NOMO-1 treated with DMSO at 0.1 percent for 48 hours (cell line): Measurements from ENCODE around the gene GABRB2.
"Not testable (repeated sequence)": the region's sequence is repeated elsewhere in the genome, so short reads cannot be mapped to it uniquely, and the experiment has no call there.

ENCODE experiments used
- DNase-seq: peaks from one replicate; lab custom pipeline; 2025; ENCODE audit not compliant: unreplicated experiment; lab: John Stamatoyannopoulos, UW

The GABRB2 gene

GRCh38 chr5:161546470-161547301 is at the start of gene GABRB2:
TSS of gene GABRB2 (minus strand) at chr5:161546725. CDS start at chr5:161546643, 82 bp downstream.
- peak; percentile 33 for DNase-seq

DNA sequence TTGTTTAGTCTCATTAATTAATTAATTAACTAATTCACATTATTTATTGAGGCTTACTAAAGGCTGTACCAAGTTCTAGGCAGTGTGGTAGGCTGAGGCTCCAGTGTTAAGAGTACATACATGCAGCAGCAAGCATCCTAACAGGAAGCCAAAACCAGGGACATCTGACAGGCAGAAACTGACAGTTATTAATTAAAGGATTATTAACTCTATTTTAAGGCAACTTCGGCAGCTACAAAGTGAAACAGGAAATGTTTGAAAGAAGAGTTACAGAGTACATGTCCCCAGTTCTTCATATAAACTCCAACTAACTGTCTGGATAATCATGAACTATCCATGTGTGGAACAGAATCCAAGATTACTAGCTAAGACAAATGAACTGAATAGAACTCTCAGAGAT is 39.3 kb upstream of the GABRB2 start:
- no peak for DNase-seq

DNA sequence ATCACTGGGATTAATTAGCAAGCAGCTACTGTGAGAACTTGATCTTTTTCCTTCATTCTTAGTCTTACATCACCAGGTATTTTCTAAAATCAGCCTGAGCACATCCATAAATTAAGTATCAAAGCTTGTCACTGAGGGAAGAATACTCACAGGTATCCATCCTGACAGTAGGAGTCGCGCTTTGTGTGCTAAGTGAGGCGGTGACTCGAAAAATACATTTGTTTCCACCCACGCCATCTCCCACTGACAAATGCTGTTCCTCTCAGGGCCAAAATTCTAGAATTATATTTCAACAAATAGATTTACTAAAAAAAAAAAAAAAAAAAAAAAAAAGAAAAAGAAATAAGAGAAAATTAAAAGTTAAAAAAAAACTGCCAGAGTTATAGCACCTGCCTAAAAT is 34.1 kb upstream of the GABRB2 start:
- no peak for DNase-seq

GRCh38 chr5:161572914-161573313 is 26.4 kb upstream of the GABRB2 start:
- no peak for DNase-seq

GRCh38 chr5:161566081-161566480 is 19.6 kb upstream of the GABRB2 start:
- no peak for DNase-seq

- no peak for DNase-seq
Measured at GRCh38 chr5:161562446-161562845, 15.9 kb upstream of the GABRB2 start.

DNA sequence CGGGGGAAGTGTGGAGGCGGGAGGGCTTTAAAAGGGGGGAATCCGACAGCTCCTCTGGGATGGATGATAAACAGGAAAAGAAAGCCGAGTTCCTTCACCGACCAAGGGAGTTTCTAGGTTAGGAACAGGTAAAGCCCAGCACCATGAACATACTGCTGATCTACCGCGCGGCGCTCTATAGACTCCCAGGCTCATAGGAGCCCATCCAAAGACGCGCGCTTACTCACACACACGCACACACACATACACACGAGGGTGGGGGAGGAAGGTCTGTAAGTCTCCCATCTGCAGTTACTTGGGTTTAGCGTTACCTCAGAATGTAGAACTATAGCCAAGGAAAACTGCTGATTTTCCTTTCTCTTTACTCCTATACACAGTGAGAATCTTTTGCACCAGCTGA is 2.6 kb upstream of the GABRB2 start:
- DNase-seq = no peak

GRCh38 chr5:161548487-161549094 is 2.1 kb upstream of the GABRB2 start:
- no peak for DNase-seq

- no peak for DNase-seq
Measured at GRCh38 chr5:161547738-161548486, 1.4 kb upstream of the GABRB2 start.

DNA sequence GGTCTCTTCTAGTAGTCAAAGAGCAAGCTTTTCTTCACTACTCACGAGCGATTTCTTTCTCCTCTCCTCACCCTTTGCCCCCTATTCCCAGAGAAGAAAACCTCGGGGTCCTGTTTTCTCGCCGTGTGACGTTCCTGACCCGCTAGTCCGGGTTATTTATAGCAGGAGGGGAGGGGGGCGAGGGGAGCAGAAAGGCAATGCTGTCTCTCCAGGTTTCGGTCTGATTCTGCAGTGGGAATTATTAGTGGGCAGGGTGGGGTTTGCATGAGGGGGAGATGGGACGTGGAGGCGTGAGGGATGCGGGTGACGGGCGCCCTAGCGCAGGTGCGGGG is 847 bp upstream of the GABRB2 start:
- DNase-seq = no peak

DNA sequence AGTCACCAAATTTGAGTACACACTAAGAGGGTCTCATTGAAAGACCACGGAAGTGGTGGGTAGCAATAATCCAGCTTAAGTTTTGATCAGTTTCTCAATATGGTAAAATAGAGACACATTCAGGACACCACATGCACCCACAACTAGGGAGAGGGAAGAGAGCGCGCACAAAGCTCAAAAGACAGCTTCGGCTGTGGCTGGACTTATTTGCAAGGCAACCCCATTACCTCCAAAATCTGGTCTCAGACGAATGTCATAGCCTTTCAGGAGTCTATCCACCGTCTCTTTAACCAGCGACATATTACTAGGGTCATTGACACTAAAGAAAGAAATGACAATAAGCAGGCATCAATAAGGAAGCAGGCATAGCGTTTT is 443 bp downstream of the GABRB2 start:
- no peak for DNase-seq

DNA sequence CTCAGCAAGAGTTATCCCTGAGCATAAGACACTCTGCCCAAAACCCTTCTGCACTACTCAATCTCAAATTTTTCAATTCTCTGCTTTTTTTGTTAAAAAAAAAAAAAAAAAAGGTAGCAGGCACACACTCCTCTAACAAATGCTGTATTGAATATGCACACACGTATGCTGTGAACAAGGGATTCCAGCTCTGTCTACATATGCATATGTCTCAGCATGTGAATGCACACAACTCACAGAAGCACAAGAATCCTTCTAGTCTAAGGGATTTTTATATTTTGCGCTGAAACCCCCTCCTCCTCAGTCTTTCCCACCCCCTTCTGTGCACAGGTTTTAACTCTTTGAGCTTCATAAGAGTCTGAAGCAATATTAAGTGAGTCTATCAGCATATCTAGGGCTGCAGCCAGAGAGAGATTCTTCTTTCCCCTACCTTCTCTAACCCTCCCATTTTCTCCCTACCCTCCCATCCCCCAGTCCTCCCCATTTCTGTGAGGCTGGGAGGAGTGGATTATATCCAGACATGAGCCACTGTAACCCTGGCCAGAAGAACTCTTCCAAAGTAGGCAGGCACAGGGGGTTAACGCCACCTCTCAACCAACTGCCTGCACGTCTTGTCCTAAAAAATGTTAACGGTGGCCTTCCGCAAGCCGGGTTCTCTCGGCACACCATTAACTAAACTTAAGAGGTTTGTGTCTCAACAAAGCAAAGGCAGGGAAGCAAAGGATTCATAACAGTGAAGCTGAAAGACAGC is 1.0 kb downstream of the GABRB2 start:
- no peak for DNase-seq

- no peak for DNase-seq
Measured at GRCh38 chr5:161544350-161544765, 2.2 kb downstream of the GABRB2 start.

- DNase-seq = no peak
Measured at GRCh38 chr5:161539016-161539415, 7.5 kb downstream of the GABRB2 start.

DNA sequence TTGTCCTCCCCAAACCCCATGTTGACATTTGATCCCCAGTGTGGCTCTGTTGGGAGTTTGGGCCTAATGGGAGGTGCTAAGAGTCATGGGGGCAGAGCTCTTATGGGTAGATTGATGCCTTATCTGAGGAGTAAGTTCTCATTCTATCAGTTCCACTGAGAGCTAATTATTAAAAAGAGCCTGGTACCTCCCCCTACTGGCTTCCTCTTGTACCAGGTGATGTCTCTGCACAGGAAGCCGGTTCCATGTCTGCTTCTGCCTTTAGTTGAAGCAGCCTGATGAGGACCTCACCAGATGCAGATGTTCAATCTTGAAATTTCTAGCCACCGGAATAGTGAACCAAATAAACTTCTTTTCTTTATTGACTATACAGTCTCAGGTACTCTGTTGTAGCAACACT is 10.8 kb downstream of the GABRB2 start:
- DNase-seq = no peak

DNA sequence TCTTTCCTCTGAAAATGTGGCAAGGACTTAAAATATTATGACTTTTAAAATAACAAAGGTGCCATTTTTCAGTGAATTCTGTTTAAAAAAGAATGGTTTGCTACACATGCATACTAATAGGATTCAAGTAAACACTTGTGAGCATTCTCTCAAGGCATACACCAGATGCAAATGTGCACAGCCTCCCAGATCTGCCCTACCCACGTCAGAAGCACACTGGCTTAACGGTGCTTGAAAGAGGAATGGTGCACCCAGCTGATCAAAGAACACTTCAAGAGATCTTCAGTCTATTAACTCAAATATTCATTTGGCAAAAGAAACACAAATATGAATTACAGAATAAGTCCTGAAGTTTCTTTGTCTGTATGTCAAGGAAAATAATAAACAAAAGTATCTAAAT is 15.8 kb downstream of the GABRB2 start:
- DNase-seq = no peak

- no peak for DNase-seq
Measured at GRCh38 chr5:161513942-161514341, 32.6 kb downstream of the GABRB2 start.

GRCh38 chr5:161507591-161507990 is 38.9 kb downstream of the GABRB2 start:
- DNase-seq = no peak

GRCh38 chr5:161505160-161505559 is 41.4 kb downstream of the GABRB2 start:
- DNase-seq = not testable (repeated sequence)

- DNase-seq = no peak
Measured at GRCh38 chr5:161498531-161498930, 48.0 kb downstream of the GABRB2 start.

- no peak for DNase-seq
Measured at GRCh38 chr5:161483721-161484120, 62.8 kb downstream of the GABRB2 start.
